ENCODE measurements around the gene AFAP1L2.

DNA sequence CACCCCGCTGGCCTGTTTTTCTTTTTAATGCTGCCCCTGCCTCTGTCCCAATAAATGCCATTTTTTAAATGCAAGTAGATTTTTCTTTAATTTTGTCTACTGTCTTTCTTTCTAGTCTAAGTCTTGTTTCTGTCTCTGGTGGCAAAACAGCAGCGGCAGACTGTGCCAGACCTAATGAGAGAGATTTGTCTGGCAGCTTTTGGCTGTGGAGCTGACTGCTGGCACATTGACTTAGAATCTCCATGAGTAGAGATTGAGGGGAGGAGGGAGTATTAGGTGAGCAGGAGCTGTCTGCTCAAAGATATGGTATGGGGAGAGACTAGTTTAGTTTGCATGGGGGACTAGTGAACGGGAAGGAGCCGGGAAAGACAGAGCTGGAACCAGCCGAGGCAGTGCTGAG, 152.2 kb downstream of the AFAP1L2 start:
- no peak for TF ChIP-seq CTCF (IDR thresholded peaks at IDR 0.05; ENCODE audit: low read length)
- TF ChIP-seq EZH2phosphoT487 (IDR thresholded peaks at IDR 0.05; ENCODE audit: low read length), result no peak
